ENCODE results near the gene AZIN2.
"Not testable (repeated sequence)": the region's sequence is repeated elsewhere in the genome, so short reads cannot be mapped to it uniquely, and the experiment has no call there.

Gene AZIN2

DNA sequence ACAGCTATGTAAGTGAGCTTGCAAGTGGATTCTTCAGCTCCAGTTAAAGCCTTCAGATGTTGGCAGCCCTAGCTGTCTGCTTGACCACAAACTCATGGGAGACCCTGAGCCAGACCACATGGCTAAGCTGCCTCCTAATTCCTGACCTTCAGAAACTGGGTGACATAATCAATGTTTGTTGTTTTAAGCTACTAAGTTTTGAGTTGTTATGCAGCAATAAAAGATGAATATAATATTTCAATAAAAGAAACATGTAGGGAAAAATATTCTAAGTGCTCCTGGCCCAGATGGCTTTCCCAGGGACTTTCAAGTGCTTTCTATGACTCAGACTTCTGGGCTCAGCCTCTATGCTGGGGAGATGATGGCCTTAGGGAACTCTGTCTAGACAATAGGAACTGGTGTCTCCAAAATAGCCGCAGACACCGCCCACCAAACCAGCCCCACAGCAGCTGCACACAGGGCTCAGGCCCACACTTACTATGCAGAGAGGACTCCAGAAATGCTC, 20.3 kb upstream of the AZIN2 start:
- no peak for DNase-seq

GRCh38 chr1:33061834-33062233, 19.1 kb upstream of the AZIN2 start:
- DNase-seq, result no peak

GRCh38 chr1:33064284-33064683, 16.7 kb upstream of the AZIN2 start:
- not testable (repeated sequence) for DNase-seq

- DNase-seq, result no peak
Measured at GRCh38 chr1:33065301-33065700, 15.7 kb upstream of the AZIN2 start.

DNA sequence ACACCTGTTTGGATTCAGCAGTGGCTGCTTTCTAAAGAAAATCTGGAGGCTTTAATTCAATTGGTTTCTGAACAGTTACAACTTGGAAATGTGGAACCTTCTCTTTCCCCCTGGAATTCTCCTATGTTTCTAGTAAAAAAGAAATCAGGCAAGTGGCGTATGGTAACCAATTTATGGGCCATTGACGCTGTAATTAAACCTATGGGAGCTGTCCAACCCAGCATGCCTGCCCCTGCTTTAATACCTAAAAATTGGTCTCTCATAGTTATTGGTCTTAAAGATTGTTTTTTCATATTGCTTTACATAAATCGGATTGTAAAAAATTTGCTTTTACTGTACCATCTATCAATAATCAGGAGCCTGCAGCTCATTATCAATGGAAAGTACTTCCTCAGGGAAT, 14.5 kb upstream of the AZIN2 start:
- not testable (repeated sequence) for DNase-seq

- DNase-seq, result not testable (repeated sequence)
Measured at GRCh38 chr1:33068108-33068507, 12.8 kb upstream of the AZIN2 start.

DNA sequence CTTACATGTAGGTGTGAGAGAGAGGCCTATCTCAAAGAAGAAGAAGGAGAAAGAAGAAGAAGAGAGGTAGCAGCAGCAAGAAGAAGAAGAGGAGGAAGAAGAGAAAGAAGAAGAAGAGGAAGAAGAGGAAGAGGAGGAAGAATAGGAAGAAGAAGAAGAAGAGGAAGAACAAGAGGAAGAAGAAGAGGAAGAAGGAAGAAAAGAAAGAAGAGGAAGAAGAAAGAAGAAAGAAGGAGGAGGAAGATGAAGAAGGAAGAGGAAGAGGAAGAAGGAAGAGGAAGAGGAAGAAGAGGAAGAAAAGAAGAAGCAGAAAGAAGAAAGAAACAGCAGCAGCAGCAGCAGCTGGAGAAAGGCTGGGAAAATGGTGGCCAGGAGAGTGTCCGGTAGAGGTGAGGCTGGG, 10.3 kb upstream of the AZIN2 start:
- DNase-seq, result no peak

GRCh38 chr1:33072707-33073106, 8.2 kb upstream of the AZIN2 start:
- no peak for DNase-seq

- no peak for DNase-seq
Measured at GRCh38 chr1:33074193-33074945, 6.6 kb upstream of the AZIN2 start.

GRCh38 chr1:33078030-33078591, 2.8 kb upstream of the AZIN2 start:
- no peak for DNase-seq

DNA sequence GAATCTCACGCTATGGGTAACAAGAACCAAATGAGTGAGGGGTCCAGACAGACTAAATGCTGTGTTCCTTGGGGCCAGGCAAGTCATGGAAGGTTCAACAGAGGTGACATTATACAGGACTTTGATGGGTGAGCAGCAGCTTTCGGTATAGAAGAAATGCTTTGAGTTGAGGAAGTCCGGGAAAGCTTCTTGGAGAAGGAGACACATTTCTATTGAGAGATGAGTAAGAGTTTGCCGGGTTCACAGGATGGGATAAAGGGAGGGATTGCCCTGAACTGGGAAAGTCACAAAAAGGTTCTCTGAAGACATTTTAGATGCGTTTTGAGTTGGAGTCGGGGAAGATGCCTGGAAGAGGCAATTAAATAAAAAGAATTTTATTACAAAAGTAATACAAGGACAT, 580 bp upstream of the AZIN2 start:
- no peak for DNase-seq

GRCh38 chr1:33081554-33082305, 777 bp downstream of the AZIN2 start:
- DNase-seq, result no peak

- no peak for DNase-seq
Measured at GRCh38 chr1:33082575-33083108, 1.7 kb downstream of the AZIN2 start.

GRCh38 chr1:33085332-33085731, 4.4 kb downstream of the AZIN2 start:
- DNase-seq, result no peak

DNA sequence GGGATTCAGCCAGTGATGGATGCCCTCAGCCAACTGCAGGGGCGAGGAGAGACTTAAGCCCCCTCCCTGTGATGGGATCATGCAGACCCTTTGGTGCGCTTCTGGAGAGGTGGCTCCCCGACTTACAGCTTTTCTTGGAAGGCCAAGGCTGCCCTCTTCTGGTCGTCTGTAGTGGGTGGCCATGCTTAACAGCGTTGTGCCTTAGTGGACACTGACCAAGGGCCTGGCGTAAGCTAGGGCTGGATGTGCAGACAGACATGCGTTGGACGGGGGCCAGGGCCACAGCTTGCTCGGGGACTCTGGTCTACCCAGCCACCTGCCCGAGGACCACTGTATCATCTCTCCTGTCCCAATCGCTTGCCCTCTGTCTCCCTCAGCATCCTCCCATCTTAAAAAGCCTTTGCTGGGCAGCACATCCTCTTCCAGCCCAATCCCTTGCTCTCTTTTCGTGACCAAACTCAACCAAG, 5.5 kb downstream of the AZIN2 start:
- DNase-seq, result no peak

GRCh38 chr1:33087677-33088076, 6.7 kb downstream of the AZIN2 start:
- DNase-seq, result no peak

DNA sequence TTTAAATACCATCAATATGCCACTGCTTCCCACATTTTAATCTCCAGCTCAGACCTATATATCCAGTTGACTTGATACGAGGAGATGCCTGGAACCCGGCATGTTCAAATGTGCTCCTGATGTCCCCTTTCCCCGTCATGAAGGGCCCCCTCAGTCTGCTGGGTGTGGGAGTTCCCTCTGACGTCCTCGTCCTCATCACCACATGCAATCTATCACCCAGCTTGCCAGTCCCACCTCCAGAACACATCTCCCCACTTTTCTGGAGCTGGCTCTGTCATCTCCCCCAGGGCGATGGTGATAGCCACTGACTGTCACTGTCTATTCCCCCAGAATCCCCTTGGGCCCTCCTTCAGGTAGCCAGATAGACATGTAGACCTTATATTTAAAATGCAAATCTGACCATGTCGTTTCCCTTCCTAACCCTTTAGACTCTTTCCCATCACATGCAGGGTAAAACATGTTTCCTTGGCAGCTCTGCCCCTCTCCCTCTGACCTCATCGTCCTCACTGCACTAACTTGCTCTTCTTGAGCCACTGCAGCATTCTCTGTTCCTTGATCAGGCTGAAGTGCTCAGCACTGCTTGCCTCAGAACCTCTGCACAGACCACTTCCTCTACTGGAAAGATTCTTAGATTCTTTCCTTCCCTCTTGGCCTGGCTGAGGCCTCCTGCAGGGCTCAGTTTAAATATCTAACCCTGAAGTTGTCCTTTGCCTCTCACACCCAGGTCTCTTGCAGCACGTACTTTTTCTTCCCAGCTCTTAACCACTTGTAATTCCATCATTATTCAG, 7.4 kb downstream of the AZIN2 start:
- DNase-seq, result no peak

GRCh38 chr1:33089457-33089856, 8.5 kb downstream of the AZIN2 start:
- no peak for DNase-seq

- DNase-seq, result no peak
Measured at GRCh38 chr1:33092438-33092837, 11.5 kb downstream of the AZIN2 start.

DNA sequence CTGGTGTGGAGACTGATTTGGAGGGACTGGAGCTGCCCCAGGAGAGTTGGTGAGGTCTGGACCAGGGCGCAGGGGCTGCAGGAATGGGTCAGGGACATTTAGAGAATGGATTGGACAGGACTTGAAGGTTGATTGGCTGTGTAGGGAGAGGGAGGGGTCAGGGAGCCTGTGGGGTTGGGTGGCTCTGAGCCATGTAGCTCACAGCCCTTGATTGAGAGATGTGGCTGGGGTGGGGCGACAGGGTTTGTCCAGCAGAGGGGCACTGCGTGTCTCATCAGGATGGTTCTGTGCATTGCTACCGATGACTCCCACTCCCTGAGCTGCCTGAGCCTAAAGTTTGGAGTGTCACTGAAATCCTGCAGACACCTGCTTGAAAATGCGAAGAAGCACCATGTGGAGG, 12.1 kb downstream of the AZIN2 start:
- DNase-seq, result no peak

DNA sequence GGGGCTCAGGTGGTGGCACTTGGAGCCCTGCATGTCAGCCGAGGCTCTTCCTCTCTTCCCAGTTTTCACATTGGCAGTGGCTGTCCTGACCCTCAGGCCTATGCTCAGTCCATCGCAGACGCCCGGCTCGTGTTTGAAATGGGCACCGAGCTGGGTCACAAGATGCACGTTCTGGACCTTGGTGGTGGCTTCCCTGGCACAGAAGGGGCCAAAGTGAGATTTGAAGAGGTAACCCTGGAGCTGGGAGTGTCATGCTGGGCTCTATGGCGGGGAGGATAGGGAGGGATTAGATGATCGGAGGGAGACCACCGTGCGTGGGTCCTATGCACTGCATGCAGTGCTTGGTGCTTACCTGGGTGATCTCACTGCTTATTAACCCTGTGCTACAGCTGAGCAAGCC, 13.5 kb downstream of the AZIN2 start:
- no peak for DNase-seq

GRCh38 chr1:33094971-33095604, 14.1 kb downstream of the AZIN2 start:
- no peak for DNase-seq
